Activated effector memory CD4-positive, alpha-beta T cell treated with Interleukin-2 at 50 U/mL for 16 hours (primary cell): ENCODE data around the gene HS3ST2.
"Not testable (repeated sequence)": the region's sequence is repeated elsewhere in the genome, so short reads cannot be mapped to it uniquely, and the experiment has no call there.

Source experiments
- DNase-seq: peaks from one replicate; pipeline ENCODE4 v3.0.0-alpha.2; 2020

HS3ST2 gene

DNA sequence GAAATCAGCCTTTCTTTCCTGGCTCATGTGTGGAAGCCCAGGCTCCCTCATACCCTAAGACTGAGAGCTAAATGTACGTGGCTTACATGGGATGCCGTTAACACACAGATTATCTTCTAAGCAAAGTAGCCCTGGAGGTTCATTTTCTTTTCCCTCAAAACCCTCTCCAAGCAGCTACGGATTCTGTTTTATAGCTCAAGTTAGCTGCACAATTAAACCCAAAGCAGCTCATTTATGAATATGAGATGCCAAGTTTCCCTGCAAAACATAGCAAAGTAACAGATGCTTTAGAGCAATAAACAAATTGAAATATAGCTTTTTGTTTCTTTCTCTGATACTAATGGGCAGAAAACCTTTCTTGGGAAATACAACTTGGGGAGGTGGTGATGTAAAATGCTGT, 72.0 kb downstream of the HS3ST2 start:
- DNase-seq = no peak

- no peak for DNase-seq
These were observed 73.0 kb downstream of the HS3ST2 start for GRCh38 chr16:22886927-22887326.

- DNase-seq = no peak
These were observed 73.5 kb downstream of the HS3ST2 start for GRCh38 chr16:22887445-22887844.

DNA sequence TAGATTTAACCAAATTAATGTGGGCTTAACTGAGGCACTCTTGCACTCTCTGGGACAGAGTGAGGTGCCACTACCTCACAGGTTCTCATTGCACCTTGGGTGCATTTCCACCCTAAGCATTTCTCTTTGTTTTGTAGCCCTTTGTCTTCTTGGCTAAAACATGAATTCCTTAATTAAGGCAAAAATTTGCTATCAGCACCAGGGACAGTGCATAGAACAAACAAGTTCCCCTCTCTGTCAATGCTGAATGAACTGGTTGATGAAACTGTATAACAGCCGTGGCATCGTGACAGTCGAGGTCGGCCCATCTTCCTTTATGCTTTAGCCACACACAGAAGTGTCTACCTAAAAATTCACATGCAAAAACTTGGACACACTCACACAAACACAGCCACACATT, 74.8 kb downstream of the HS3ST2 start:
- DNase-seq = no peak

DNA sequence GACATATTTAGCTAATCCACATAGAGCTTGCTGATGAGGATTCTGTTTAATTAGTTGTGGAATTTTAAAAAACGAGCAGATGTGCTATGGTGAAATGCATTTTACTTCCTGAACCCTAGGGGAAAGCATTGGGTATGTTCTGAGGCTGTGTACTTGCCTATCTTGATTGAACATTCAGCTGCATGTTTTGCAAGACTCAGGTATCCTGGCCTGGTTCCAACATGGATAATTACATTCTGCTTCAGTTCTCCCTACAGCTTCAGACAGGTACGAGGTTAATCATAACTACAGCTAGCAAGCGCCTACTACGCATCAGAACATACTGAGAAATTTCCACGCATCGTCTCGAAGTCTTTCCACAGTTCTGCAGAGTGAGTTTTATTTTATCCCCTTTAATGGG, 77.0 kb downstream of the HS3ST2 start:
- no peak for DNase-seq

- no peak for DNase-seq
These were observed 83.2 kb downstream of the HS3ST2 start for GRCh38 chr16:22897184-22897583.

DNA sequence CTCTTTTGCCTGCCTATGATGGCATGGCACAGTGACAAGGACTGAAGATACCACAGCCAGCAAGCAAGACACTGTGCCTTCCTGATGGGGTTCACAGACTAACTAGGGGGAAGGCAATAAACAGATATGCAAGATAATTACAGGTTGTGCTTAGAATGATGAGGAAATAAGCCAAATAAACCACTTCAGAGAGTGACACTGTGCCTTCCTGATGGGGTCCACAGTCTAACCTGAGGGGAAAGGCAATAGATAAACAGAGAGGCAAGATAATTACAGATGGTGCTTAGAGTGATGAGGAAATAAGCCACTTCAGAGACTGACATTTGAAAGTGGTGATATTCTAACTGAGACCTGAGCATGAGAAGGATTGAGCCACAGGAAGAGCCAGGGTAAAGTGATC, 84.2 kb downstream of the HS3ST2 start:
- no peak for DNase-seq

- DNase-seq = peak; percentile 13
These were observed 84.9 kb downstream of the HS3ST2 start for GRCh38 chr16:22898874-22899348.

DNA sequence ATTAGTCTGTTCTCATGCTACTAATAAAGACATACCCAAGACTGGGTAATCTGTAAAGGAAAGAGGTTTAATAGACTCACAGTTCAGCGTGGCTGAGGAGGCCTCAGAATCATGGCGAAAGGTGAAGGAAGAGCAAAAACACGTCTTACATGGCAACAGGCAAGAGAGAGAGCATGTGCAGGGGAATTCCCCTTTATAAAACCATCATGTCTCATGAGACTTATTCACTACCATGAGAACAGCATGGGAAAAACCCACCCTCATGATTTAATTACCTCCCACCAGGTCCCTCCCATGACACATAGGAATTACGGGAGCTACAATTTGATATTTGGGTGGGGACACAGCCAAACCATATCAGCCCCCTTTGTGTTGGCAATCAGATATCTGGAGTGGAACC, 85.6 kb downstream of the HS3ST2 start:
- not testable (repeated sequence) for DNase-seq

- no peak for DNase-seq
These were observed 86.9 kb downstream of the HS3ST2 start for GRCh38 chr16:22900863-22901262.

GRCh38 chr16:22901563-22901962, 87.6 kb downstream of the HS3ST2 start:
- DNase-seq = no peak

DNA sequence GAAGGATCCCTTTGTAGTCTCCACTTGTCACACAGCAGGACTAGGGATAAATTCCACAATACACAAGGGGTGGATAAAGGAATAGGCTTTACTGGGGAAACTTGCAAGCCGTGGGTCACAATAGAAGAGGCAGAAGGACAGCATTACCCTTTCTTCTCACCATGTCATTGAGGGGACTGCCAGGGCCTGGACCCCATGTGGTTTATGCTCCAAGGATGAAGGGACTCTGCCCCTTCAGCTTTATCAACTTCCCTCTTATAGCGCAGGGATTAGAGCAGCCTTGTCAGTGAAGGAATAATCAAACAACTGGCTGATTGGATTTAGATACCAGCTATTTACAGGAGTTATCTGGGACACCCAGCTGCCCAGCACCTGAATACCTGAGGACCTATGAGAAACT, 89.8 kb downstream of the HS3ST2 start:
- DNase-seq = no peak

DNA sequence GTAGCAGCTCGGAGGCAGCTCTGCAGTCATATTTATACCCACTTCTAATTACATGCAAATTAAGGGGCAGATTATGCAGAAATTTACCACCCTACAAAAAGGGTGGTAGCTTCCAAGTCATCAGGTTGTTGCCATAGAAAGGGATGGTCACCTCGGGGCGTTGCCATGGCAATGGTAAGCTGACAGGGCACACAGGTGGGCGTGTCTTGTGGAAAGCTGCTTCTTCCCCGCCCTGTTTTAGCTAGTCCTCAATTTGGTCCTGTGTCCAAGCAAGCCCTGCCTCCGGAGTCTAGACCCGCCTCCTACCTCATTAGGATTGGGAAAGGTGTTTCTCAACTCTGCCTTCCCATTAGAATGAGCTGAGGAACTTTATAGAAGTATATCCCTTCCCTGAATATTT, 98.7 kb downstream of the HS3ST2 start:
- DNase-seq = no peak

DNA sequence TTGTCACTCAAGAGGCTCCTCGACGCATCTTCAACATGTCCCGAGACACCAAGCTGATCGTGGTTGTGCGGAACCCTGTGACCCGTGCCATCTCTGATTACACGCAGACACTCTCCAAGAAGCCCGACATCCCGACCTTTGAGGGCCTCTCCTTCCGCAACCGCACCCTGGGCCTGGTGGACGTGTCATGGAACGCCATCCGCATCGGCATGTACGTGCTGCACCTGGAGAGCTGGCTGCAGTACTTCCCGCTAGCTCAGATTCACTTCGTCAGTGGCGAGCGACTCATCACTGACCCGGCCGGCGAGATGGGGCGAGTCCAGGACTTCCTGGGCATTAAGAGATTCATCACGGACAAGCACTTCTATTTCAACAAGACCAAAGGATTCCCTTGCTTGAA, 101.0 kb downstream of the HS3ST2 start:
- DNase-seq = no peak

DNA sequence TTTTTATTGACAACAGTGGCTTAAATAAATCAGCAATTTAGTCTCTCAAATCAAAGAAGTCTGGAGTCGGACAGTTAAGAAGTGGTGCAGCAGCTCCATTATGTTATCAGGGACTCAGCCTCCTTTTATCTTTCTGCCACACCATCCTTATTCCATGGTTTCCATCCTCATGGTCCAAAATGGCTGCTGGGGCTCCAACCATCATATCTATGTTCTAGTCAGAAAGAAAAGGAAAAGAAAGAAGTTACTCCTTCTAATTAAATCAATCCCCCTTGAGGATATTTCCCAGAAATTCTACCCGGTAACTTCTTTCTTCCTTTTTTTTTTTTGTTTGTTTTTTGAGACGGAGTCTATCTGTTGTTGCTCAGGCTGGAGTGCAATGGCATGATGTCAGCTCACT, 109.5 kb downstream of the HS3ST2 start:
- no peak for DNase-seq

GRCh38 chr16:22924492-22924891, 110.5 kb downstream of the HS3ST2 start:
- no peak for DNase-seq

- no peak for DNase-seq
These were observed 112.3 kb downstream of the HS3ST2 start for GRCh38 chr16:22926105-22926751.

DNA sequence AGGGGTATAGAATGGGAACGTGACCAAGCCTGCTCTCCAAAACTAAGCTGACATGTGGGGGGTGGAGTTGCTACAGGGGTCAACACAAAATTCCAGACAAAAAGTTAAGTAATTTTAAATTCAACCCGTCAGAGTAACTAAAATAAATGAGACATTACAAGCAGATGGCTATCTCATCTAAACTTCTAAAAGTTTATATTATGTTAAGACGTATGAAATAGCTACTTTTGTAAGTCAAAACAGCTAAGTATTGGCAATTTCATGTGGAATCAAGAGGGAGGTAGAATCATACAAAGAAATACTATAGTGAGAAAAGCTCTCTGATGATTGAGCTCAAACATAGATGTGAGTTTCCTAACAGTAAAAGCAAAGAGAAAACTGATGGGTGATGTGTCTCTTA, 113.3 kb downstream of the HS3ST2 start:
- DNase-seq = no peak

DNA sequence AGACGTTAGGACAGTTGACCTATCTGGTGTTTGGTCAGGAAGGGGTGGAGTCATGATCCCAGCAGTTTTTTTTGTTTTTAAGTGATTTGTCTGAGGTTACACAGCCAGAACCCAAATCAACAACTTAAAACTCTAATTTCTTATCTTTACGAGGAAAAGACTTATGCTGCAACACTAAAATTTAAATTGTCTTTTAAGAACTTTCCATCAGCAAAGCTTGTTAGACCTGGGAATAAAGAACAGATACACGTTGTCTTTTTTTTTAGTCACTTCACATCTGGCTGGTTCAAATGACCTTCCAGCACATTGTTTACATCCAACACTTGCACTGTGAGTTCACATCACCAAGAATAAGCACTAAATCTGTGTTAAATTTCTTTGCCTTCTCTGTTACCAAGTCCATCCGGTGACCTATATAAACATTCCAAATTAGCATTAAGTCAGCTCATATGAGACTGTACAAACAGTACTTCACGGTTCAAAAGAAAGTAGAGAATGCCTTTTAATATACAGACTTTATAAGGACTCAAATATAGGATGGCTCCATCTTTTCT, 115.0 kb downstream of the HS3ST2 start:
- DNase-seq = no peak

GRCh38 chr16:22929461-22929860, 115.5 kb downstream of the HS3ST2 start:
- DNase-seq = no peak

DNA sequence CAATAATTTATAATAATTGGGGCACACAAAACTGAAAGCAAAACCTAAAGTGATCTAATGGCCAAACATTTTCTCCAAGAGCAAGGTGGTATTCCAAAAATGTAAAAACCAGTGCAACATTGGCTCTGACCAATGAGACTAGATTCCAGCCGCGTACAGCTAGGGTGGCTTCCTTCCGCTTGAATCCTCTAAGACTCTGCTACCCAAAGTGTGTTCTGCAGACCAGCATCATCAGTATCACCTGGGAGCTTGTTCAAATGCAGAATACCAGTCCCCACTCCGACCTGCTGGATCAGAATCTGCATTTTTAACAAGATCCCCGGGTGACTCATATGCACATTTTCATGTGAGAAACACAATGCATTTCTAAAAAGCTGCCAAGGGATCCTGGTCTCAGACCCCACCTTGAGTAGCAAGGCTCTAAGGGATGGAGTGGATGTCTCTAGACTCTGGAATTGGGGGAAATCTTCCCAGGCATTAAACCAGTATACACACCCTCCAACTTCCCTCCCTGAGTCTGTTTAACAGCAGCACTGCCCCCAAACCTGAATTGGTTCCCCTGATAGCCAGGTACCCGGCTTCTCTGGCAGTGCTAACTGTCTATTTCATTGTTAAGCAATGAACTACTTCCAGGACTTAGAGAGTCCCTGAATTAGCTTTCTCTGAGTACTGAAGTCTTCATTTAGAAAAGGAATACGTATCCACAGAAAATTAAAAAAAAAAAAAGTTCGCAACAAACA, 118.2 kb downstream of the HS3ST2 start:
- DNase-seq = no peak

GRCh38 chr16:22933173-22933572, 119.2 kb downstream of the HS3ST2 start:
- DNase-seq = no peak

- no peak for DNase-seq
These were observed 120.8 kb downstream of the HS3ST2 start for GRCh38 chr16:22934786-22935185.

- no peak for DNase-seq
These were observed 123.2 kb downstream of the HS3ST2 start for GRCh38 chr16:22937169-22937568.
